ENCODE measurements around the gene MBOAT2. TPM values are rescaled to one million over a fixed set of nuclear protein-coding genes. Genes with fewer than 3 reads are reported as not detected.
A peak's percentile ranks its signal among the peaks of the same experiment; 100 is the strongest.
"Not testable (repeated sequence)": the region's sequence is repeated elsewhere in the genome, so short reads cannot be mapped to it uniquely, and the experiment has no call there.

The MBOAT2 gene
- total RNA-seq = 1 to 10 TPM in 3 of 4 donors, under 1 TPM in 1; 0.76 to 3.5 (median 2.3) TPM
- under 1 TPM; 0.11 to 0.83 (median 0.31) TPM for polyA plus RNA-seq
- long read RNA-seq, donor 1 = 0 reads
- long read RNA-seq, donor 2 = 0 reads

DNA sequence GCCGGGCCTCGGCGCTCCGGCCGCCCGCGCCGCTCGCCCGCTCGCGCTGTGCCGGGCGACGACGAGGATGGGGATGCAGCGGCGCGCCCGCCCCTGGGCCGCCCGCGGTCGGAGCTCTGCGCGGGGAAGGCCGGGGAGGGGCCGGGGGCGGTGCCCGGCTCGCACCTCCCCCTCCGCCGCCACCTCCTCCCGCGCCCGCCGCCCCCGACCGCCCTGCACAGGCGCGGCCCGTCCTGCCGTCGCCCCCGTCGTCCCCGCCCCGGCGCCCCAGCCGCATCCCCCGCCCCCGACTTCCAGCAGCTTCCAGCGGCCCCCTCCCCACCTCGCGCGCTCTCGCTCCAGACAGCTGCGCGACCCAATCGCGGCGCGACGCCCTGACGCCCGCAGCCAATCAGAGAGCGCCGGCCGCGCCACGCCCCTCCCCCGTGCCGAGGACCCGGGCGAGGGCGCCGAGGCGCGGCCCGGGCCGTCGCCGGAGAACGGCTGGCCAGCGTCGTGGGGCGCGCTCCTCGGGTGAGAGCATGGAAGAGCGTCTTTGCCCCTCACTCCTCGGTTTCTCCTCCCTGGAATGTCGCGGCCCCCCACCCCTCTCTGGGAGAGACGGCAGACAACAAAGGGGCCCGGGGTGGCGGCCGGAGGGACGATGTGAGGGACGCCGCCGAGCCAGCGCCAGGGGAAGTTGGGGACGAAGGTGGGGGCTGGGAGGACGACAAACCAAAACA lies at the start of gene MBOAT2:
Gene MBOAT2 (minus strand): TSS at position 69 of the 722 bp plus-strand sequence. CDS start 70 bp downstream, outside the sequence.
- intact Hi-C loops (cut with DNase I) = no loop called here
- H3K36me3 ChIP-seq (ENCODE audit: insufficient read depth in 1 of 2, low read depth in 1 of 2) = no peaks in the 10 kb centered on the region
- H3K9me3 ChIP-seq = no peaks in the 10 kb centered on the region
- DNase-seq (peak; percentile 83 to 88), ATAC-seq (peak; percentile 94 to 98 (median 96))
- H3K4me1 ChIP-seq = no peaks in the 10 kb centered on the region
- no peak for TF ChIP-seq CTCF (IDR thresholded peaks at IDR 0.05)
- H3K4me3 ChIP-seq = peak within 1 kb of the TSS; percentile 73
- no peaks in the 10 kb centered on the region for H3K27me3 ChIP-seq (ENCODE audit: insufficient read depth in 3 of 3, low read length in 2 of 3)
- WGBS, 3 donors = 0 to 1% (median 1%) methylated on average over 40 to 104 of the region's 104 CpGs
- peak within 1 kb of the TSS; percentile 31 for H3K27ac ChIP-seq

- ATAC-seq (no peak), DNase-seq (no peak)
- H3K4me1 ChIP-seq = no peaks in the 10 kb centered on the region
- no peaks in the 10 kb centered on the region for H3K36me3 ChIP-seq (ENCODE audit: insufficient read depth in 1 of 2, low read depth in 1 of 2)
- H3K4me3 ChIP-seq = no peak overlapping the region
- no peaks in the 10 kb centered on the region for H3K9me3 ChIP-seq
- intact Hi-C loops (cut with DNase I) = no loop called here
- 85 to 87% (median 87%) methylated on average over 6 of the region's 6 CpGs for WGBS, 3 donors
- no peaks in the 10 kb centered on the region for H3K27me3 ChIP-seq (ENCODE audit: insufficient read depth in 3 of 3, low read length in 2 of 3)
- no peak overlapping the region for H3K27ac ChIP-seq
- no peak for TF ChIP-seq CTCF (IDR thresholded peaks at IDR 0.05)
Observed at GRCh38 chr2:9052821-9053533, 49.5 kb upstream of the MBOAT2 start.

DNA sequence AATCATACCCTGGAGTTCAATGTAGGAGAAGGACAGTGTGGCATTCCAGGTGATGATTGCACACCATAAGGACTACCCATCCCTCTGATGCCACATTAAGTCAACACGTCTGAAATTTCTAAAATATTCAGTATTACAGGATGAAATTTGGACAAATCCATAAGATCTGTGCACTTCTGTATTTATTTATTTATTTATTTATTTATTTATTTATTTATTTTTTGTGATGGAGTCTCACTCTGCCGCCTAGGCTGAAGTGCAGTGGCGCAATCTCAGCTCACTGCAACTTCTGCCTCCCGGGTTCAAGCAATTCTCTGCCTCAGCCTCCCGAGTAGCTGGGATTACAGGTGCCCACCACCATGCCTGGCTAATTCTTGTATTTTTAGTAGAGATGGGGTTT lies 48.0 kb upstream of the MBOAT2 start:
- WGBS, 3 donors = 92 to 94% (median 92%) methylated on average over 5 of the region's 5 CpGs

DNA sequence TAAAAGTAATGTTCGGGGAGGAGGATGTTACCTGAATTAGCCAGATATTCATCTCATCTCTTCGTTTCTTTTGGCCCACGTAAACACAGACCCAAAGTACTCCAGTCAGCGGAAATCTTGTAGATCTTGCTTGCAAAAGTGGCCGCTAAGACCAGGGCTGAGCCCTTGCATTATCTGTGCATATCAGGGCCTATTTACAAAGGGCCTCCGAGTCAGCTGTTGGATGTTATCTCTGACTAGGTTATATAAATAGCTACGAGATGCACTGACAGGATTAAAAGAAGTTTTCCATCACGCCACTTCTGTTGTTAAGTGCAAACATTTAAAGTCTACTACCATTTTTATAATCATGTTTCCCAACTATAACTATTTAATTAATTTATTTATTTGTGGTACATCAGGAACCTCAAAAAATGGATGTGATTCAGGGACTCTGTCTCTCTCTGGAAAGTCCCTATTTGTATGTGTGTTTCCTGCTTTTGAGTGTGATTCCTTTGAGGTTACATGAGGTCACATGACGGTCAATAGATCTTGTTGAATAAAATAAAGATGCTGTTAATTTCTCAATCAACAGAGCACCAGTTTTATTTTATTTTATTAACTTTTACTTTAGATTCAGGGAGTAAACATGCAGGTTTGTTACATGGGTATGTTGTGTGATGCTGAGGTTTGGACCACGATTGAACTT lies 46.8 kb upstream of the MBOAT2 start:
- ATAC-seq (no peak), DNase-seq (no peak)
- TF ChIP-seq CTCF (IDR thresholded peaks at IDR 0.05) = no peak
- intact Hi-C loops (cut with DNase I) = no loop called here
- Histone ChIP-seq H3K27ac (no peak overlapping the region), H3K27me3 (ENCODE audit: insufficient read depth in 3 of 3, low read length in 2 of 3) (no peaks in the 10 kb centered on the region), H3K9me3 (no peaks in the 10 kb centered on the region), H3K4me3 (no peak overlapping the region), H3K36me3 (ENCODE audit: insufficient read depth in 1 of 2, low read depth in 1 of 2) (no peaks in the 10 kb centered on the region), H3K4me1 (no peaks in the 10 kb centered on the region)
- 73 to 75% (median 75%) methylated on average over 10 of the region's 10 CpGs for WGBS, 3 donors

More for the DNA sequence above, 48.0 kb upstream of the MBOAT2 start:
- intact Hi-C loops (cut with DNase I); H3K27ac ChIP-seq; DNase-seq; H3K4me1 ChIP-seq; H3K9me3 ChIP-seq; H3K36me3 ChIP-seq (ENCODE audit: insufficient read depth in 1 of 2, low read depth in 1 of 2); ATAC-seq; H3K4me3 ChIP-seq; H3K27me3 ChIP-seq (ENCODE audit: insufficient read depth in 3 of 3, low read length in 2 of 3): not testable (repeated sequence)

GRCh38 chr2:9045595-9045994 lies 42.1 kb upstream of the MBOAT2 start:
- WGBS, 3 donors = 85 to 89% (median 85%) methylated on average over 7 of the region's 7 CpGs
- no peak for ATAC-seq
- DNase-seq = no peak
- Histone ChIP-seq H3K27ac (no peak overlapping the region), H3K36me3 (ENCODE audit: insufficient read depth in 1 of 2, low read depth in 1 of 2) (no peaks in the 10 kb centered on the region), H3K4me3 (no peak overlapping the region), H3K9me3 (no peaks in the 10 kb centered on the region), H3K27me3 (ENCODE audit: insufficient read depth in 3 of 3, low read length in 2 of 3) (no peaks in the 10 kb centered on the region), H3K4me1 (no peaks in the 10 kb centered on the region)
- intact Hi-C loops (cut with DNase I) = no loop called here
- no peak for TF ChIP-seq CTCF (IDR thresholded peaks at IDR 0.05)

DNA sequence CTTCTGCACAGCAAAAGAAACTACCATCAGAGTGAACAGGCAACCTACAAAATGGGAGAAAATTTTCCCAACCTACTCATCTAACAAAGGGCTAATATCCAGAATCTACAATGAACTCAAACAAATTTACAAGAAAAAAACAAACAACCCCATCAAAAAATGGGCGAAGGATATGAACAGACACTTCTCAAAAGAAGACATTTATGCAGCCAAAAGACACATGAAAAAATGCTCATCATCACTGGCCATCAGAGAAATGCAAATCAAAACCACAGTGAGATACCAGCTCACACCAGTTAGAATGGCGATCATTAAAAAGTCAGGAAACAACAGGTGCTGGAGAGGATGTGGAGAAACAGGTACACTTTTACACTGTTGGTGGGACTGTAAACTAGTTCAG lies 40.0 kb upstream of the MBOAT2 start:
- H3K27ac ChIP-seq; DNase-seq; H3K27me3 ChIP-seq (ENCODE audit: insufficient read depth in 3 of 3, low read length in 2 of 3); intact Hi-C loops (cut with DNase I); H3K4me1 ChIP-seq; H3K4me3 ChIP-seq; H3K9me3 ChIP-seq; ATAC-seq; H3K36me3 ChIP-seq (ENCODE audit: insufficient read depth in 1 of 2, low read depth in 1 of 2): not testable (repeated sequence)
- 77 to 96% (median 78%) methylated on average over 1 to 2 of the region's 2 CpGs for WGBS, 3 donors
